Brain microvascular endothelial cell (primary cell): ENCODE data around the gene TBC1D2.

Experiments used
- DNase-seq: peaks from one replicate; pipeline ENCODE4 v3.0.0-alpha.2; 2020
- H3K27ac ChIP-seq: fragments of 250-450 bp; sonication (Bioruptor Pico); 2 replicates; pipeline ENCODE4 v1.5.1; 2020; ENCODE audit warnings: mild to moderate bottlenecking, moderate library complexity
- H3K27me3 ChIP-seq: fragments of 250-450 bp; sonication (Bioruptor Pico); replicated peaks from 2 replicates; pipeline ENCODE4 v1.5.1; 2020; ENCODE audit warnings: mild to moderate bottlenecking
- H3K36me3 ChIP-seq: fragments of 250-450 bp; sonication (Bioruptor Pico); replicated peaks from 2 replicates; pipeline ENCODE4 v1.5.1; 2020; ENCODE audit warnings: mild to moderate bottlenecking
- H3K4me3 ChIP-seq: 2 replicates; pipeline ENCODE4 v1.5.1; 2011; ENCODE audit warnings: low read depth, mild to moderate bottlenecking, control low read depth, low read length, moderate library complexity
- in situ Hi-C: cut with HindIII; loops from 2 replicates; pipeline ENCODE4 v1.10.0; 2017; ENCODE audit warnings: low sequenced_read_pairs, low pct_ligation_motif_present
- TF ChIP-seq, protein P1 (sequence below): IDR thresholded peaks from 2 replicates; pipeline ENCODE4 v1.5.1; 2011; ENCODE audit warnings: low read depth, mild to moderate bottlenecking, moderate library complexity, low read length, control low read depth, inconsistent platforms; ENCODE audit errors: missing control alignments

The TBC1D2 gene

DNA sequence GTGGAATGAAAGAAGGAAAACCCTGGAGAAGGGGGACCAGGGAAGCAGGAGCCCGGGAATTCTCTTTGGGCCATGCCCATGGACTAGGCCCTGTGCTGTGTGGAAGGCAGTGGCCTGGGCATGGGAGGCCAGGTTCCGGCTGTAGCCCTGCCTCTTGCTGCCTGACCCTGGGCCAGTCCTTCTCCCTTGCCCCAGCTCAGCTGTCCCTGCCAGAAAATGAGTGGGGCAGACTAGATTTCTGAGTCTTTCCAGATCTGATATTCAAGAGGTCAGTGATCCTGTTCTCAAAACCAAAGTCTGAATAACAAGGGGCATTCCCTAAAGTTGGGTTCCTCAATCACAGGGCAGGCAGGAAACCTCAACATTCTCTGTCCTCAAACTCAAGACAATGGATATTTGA is 38.2 kb downstream of the TBC1D2 start:
- H3K4me3 ChIP-seq: no peak overlapping the region
- H3K36me3 ChIP-seq: peaks cover 38% of the 10 kb centered on the region
- TF ChIP-seq, protein P1, sequence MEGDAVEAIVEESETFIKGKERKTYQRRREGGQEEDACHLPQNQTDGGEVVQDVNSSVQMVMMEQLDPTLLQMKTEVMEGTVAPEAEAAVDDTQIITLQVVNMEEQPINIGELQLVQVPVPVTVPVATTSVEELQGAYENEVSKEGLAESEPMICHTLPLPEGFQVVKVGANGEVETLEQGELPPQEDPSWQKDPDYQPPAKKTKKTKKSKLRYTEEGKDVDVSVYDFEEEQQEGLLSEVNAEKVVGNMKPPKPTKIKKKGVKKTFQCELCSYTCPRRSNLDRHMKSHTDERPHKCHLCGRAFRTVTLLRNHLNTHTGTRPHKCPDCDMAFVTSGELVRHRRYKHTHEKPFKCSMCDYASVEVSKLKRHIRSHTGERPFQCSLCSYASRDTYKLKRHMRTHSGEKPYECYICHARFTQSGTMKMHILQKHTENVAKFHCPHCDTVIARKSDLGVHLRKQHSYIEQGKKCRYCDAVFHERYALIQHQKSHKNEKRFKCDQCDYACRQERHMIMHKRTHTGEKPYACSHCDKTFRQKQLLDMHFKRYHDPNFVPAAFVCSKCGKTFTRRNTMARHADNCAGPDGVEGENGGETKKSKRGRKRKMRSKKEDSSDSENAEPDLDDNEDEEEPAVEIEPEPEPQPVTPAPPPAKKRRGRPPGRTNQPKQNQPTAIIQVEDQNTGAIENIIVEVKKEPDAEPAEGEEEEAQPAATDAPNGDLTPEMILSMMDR: no peak
- DNase-seq: no peak
- H3K27ac ChIP-seq: no peak overlapping the region
- in situ Hi-C loops: no loop called here
- H3K27me3 ChIP-seq: no peaks in the 10 kb centered on the region

- Histone ChIP-seq H3K27ac (no peak overlapping the region), H3K4me3 (no peak overlapping the region), H3K36me3 (peaks cover 38% of the 10 kb centered on the region), H3K27me3 (no peaks in the 10 kb centered on the region)
- TF ChIP-seq, protein P1: no peak
- in situ Hi-C loops: no loop called here
- DNase-seq: no peak
These were observed 39.1 kb downstream of the TBC1D2 start for GRCh38 chr9:98216391-98216790.

GRCh38 chr9:98215821-98216220 is 39.6 kb downstream of the TBC1D2 start:
- no peak overlapping the region for H3K27ac ChIP-seq
- in situ Hi-C loops: no loop called here
- H3K27me3 ChIP-seq: no peaks in the 10 kb centered on the region
- no peak overlapping the region for H3K4me3 ChIP-seq
- TF ChIP-seq, protein P1: peak; percentile 64
- DNase-seq: no peak
- peaks cover 37% of the 10 kb centered on the region for H3K36me3 ChIP-seq

- Histone ChIP-seq H3K36me3 (peaks cover 37% of the 10 kb centered on the region), H3K27ac (no peak overlapping the region), H3K27me3 (no peaks in the 10 kb centered on the region), H3K4me3 (no peak overlapping the region)
- in situ Hi-C loops: no loop called here
- no peak for DNase-seq
- TF ChIP-seq, protein P1: no peak
These were observed 40.2 kb downstream of the TBC1D2 start for GRCh38 chr9:98215271-98215670.

DNA sequence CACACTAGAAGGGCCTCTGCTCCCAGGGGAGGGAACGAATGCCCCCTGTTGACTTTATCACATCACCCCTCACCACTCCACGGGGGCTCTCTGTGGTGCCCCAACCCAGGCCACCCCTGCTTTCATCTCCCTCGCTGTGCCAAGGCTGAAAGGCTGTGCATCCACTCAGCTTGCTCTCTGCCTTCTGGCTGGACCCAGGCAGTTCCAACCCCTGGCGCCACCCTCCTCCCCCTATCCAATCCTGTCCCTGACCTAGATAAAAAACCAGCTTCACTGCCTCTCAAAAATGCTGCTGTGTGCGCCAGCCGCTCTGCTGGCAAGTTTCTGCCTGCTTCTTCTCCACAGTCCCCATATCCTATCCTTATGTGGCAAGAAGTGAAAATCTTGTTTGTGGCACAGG is 40.6 kb downstream of the TBC1D2 start:
- H3K27ac ChIP-seq: no peak overlapping the region
- H3K36me3 ChIP-seq: peaks cover 35% of the 10 kb centered on the region
- DNase-seq: no peak
- in situ Hi-C loops: no loop called here
- H3K27me3 ChIP-seq: no peaks in the 10 kb centered on the region
- no peak overlapping the region for H3K4me3 ChIP-seq
- TF ChIP-seq, protein P1: no peak

GRCh38 chr9:98211260-98211659 is 44.2 kb downstream of the TBC1D2 start:
- no peak overlapping the region for H3K27ac ChIP-seq
- TF ChIP-seq, protein P1: no peak
- no peak overlapping the region for H3K4me3 ChIP-seq
- H3K27me3 ChIP-seq: no peaks in the 10 kb centered on the region
- in situ Hi-C loops: no loop called here
- H3K36me3 ChIP-seq: peaks cover 43% of the 10 kb centered on the region
- no peak for DNase-seq
